ENCODE data around the gene NDUFS6.

- no peak for TF ChIP-seq CTCF (IDR thresholded peaks at IDR 0.05)
- TF ChIP-seq POLR2A (IDR thresholded peaks at IDR 0.05; ENCODE audit: low read depth), result no peak
Measured at GRCh38 chr5:1818784-1819183, 17.6 kb downstream of the NDUFS6 start.

All from esophagus muscularis mucosa (tissue), 3 donors.